Stomach (tissue), 4 donors: ENCODE results near the gene PIP4K2C.

Experiments used
- EP300 ChIP-seq: sonication (generic); formaldehyde crosslinking; IDR thresholded peaks from one replicate; pipeline ENCODE4 v1.6.1; 2017; ENCODE audit warnings: antibody characterized with exemption
- TF ChIP-seq, protein P1 (sequence below), 7 experiments: fragments of 450-650 bp in 4 of 7; fragments of 200-600 bp in 3 of 7; sonication (generic) in 3 of 7; IDR thresholded peaks; one replicate each; pipeline ENCODE4 v1.5.1; 2016 to 2019; ENCODE audit warnings: antibody characterized with exemption in 7 of 7, control low read depth in 2 of 7, mild to moderate bottlenecking in 1 of 7

DNA sequence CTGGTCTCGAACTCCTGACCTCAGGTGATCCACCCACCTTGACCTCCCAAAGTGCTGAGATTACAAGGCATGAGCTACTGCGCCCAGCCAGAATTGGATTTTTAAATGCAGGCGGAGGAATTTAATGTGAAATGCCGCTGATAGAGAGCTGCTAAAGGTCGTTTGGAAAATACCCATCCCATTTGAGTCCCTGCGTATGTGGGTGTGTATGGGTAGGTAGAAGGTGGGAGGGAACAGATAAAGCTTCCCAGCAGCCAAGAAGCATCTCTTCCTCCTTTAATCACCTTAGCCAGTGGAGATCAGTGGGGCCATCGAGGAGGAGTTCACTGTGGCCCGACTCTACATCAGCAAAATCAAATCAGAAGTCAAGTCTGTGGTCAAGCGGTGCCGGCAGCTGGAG, 16.2 kb upstream of the PIP4K2C start:
- no peak for TF ChIP-seq EP300
- TF ChIP-seq, protein P1, sequence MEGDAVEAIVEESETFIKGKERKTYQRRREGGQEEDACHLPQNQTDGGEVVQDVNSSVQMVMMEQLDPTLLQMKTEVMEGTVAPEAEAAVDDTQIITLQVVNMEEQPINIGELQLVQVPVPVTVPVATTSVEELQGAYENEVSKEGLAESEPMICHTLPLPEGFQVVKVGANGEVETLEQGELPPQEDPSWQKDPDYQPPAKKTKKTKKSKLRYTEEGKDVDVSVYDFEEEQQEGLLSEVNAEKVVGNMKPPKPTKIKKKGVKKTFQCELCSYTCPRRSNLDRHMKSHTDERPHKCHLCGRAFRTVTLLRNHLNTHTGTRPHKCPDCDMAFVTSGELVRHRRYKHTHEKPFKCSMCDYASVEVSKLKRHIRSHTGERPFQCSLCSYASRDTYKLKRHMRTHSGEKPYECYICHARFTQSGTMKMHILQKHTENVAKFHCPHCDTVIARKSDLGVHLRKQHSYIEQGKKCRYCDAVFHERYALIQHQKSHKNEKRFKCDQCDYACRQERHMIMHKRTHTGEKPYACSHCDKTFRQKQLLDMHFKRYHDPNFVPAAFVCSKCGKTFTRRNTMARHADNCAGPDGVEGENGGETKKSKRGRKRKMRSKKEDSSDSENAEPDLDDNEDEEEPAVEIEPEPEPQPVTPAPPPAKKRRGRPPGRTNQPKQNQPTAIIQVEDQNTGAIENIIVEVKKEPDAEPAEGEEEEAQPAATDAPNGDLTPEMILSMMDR (IDR thresholded peaks at IDR 0.05), result no peak
